Measurements from ENCODE around the gene PLCH1. TPM values are rescaled to one million over a fixed set of nuclear protein-coding genes. Genes with fewer than 3 reads are reported as not detected.

PLCH1 gene
- total and polyA plus RNA-seq, 2 of the 8 experiments (the other 6 are each of a cell fraction or from before 2014, with no cell fraction given), result 5.8 to 17.2 TPM

- H2AFZ ChIP-seq (ENCODE audit: low read length), result no peak overlapping the region
These were observed 232.0 kb downstream of the PLCH1 start for GRCh38 chr3:155512867-155513261.

More at GRCh38 chr3:155512867-155513261, 232.0 kb downstream of the PLCH1 start:
- Histone ChIP-seq H2BK12ac (ENCODE audit: low read depth, low read length) (no peak overlapping the region), H4K8ac (ENCODE audit: extremely low read depth, insufficient read depth, low read length) (no peak overlapping the region), H2BK5ac (ENCODE audit: low read depth, low read length) (no peak overlapping the region), H4K5ac (ENCODE audit: insufficient read length, low read depth, low read length) (no peak overlapping the region), H3K27me3 (replicated peaks in 1 of 4; ENCODE audit: control insufficient read depth in 3 of 4, extremely low read depth in 1 of 4, insufficient read depth in 3 of 4, low read length in 3 of 4) (no peaks in the 10 kb centered on the region), H3K4ac (replicated peaks; ENCODE audit: insufficient read length, low read depth, low read length) (no peak overlapping the region), H3K79me1 (ENCODE audit: low read depth, low read length) (no peaks in the 10 kb centered on the region), H3K9ac (replicated peaks in 1 of 4; ENCODE audit: extremely low read depth in 1 of 4, low read depth in 3 of 4, low read length in 3 of 4) (no peak overlapping the region), H2AK5ac (ENCODE audit: low read depth, low read length) (0 out of 2 replicates have a peak overlapping the region, but pooled peaks have one; percentile 4), H3K27ac (ENCODE audit: low read depth, low read length) (no peak overlapping the region), H2BK20ac (ENCODE audit: low read length) (no peak overlapping the region), H3K36me3 (ENCODE audit: control insufficient read depth in 2 of 4, insufficient read depth in 4 of 4, low read length in 3 of 4) (peaks cover 0 to 12% (median 5%) of the 10 kb centered on the region in 4 experiments; a peak in 3 of 8 replicates), H3K23ac (ENCODE audit: insufficient read length) (no peak overlapping the region), H2BK15ac (ENCODE audit: low read length) (no peak overlapping the region), H3K4me3 (ENCODE audit: extremely low read depth in 1 of 4, insufficient read depth in 2 of 4, low read depth in 3 of 4, low read length in 4 of 4) (no peak overlapping the region), H3K4me2 (ENCODE audit: insufficient read depth in 1 of 2, low read depth in 2 of 2, low read length in 2 of 2) (peak overlapping the region in 1 of 2 experiments; percentile 66; a peak in 1 of 4 replicates), H3K56ac (replicated peaks; ENCODE audit: insufficient read length, low read depth, low read length) (no peak overlapping the region), H3K18ac (ENCODE audit: extremely low read depth, low read length) (no peak overlapping the region), H4K91ac (replicated peaks; ENCODE audit: insufficient read length, low read length) (no peak overlapping the region), H3K9me3 (ENCODE audit: insufficient read depth in 2 of 2, low read depth in 1 of 2, low read length in 1 of 2) (no peaks in the 10 kb centered on the region), H3K14ac (ENCODE audit: insufficient read length) (no peak overlapping the region), H3K23me2 (ENCODE audit: low read depth, low read length) (no peaks in the 10 kb centered on the region), H2BK120ac (replicated peaks; ENCODE audit: low read depth, low read length) (no peak overlapping the region), H3K4me1 (replicated peaks in 1 of 4; ENCODE audit: control insufficient read depth in 3 of 4, insufficient read depth in 4 of 4, low read length in 3 of 4) (peaks cover 0 to 5% (median 1%) of the 10 kb centered on the region in 4 experiments; a peak in 3 of 7 replicates), H4K20me1 (replicated peaks in 1 of 2; ENCODE audit: control insufficient read depth in 1 of 2, insufficient read depth in 2 of 2, low read length in 2 of 2) (no peaks in the 10 kb centered on the region), H3K79me2 (ENCODE audit: control insufficient read depth in 1 of 2, insufficient read depth in 2 of 2, low read length in 2 of 2) (no peaks in the 10 kb centered on the region)
- ChIA-PET POLR2A (ENCODE audit: partially characterized antibody) (interaction anchor here (0.6 to 1.5 kb wide), 3 partner anchors 10 to 198 kb away, joined by 3 to 4 read pairs (median 3); no protein-coding TSS in a partner anchor), CTCF (ENCODE audit: partially characterized antibody) (interaction anchor here (0.6 to 1.0 kb wide), 3 partner anchors 130 to 396 kb away, joined by 3 read pairs; no protein-coding TSS in a partner anchor)
- DNase-seq (ENCODE audit: low read depth in 1 of 2, low spot score in 2 of 2) (no peak), FAIRE-seq (no peak)
- TF ChIP-seq KDM5A (IDR thresholded peaks at IDR 0.05; ENCODE audit: low read length) (no peak), CHD2 (IDR thresholded peaks at IDR 0.05; ENCODE audit: low read length) (no peak), HDAC2 (IDR thresholded peaks at IDR 0.05; ENCODE audit: borderline replicate concordance in 1 of 2, low read depth in 2 of 2, low read length in 2 of 2) (no peak)
- WGBS, 2 experiments (ENCODE audit: extremely low coverage in 1 of 2, insufficient coverage in 1 of 2, insufficient read length in 1 of 2, insufficient replicate concordance in 2 of 2, low coverage in 1 of 2, low lambda C conversion rate in 2 of 2, missing lambda C conversion rate in 1 of 2), result 90% methylated on average over 5 of the region's 5 CpGs; no CpG with 5 or more reads in 1 of the 2 experiments

Data from H1 (cell line).